GM21737 (cell line): Measurements from ENCODE around the gene ANKFY1.
"Not testable (repeated sequence)": the region's sequence is repeated elsewhere in the genome, so short reads cannot be mapped to it uniquely, and the experiment has no call there.

Experiments
- ATAC-seq: cut with Tn5 transposase; IDR thresholded peaks from one replicate; pipeline ENCODE4 v1.9.1; 2021; ENCODE audit warnings: mild to moderate bottlenecking, moderate library complexity; ENCODE audit not compliant: unreplicated experiment

ANKFY1 gene

GRCh38 chr17:4157618-4158333 is 106.0 kb downstream of the ANKFY1 start:
- no peak for ATAC-seq

GRCh38 chr17:4156750-4157381 is 106.9 kb downstream of the ANKFY1 start:
- no peak for ATAC-seq

- no peak for ATAC-seq
These were observed 107.7 kb downstream of the ANKFY1 start for GRCh38 chr17:4155980-4156620.

- no peak for ATAC-seq
These were observed 109.6 kb downstream of the ANKFY1 start for GRCh38 chr17:4154201-4154600.

- ATAC-seq: no peak
These were observed 111.3 kb downstream of the ANKFY1 start for GRCh38 chr17:4152471-4152870.

GRCh38 chr17:4150096-4150495 is 113.7 kb downstream of the ANKFY1 start:
- ATAC-seq: no peak

- ATAC-seq: no peak
These were observed 115.0 kb downstream of the ANKFY1 start for GRCh38 chr17:4148611-4149308.

- no peak for ATAC-seq
These were observed 115.9 kb downstream of the ANKFY1 start for GRCh38 chr17:4147751-4148310.

- ATAC-seq: no peak
These were observed 117.1 kb downstream of the ANKFY1 start for GRCh38 chr17:4146641-4147040.

- no peak for ATAC-seq
These were observed 119.4 kb downstream of the ANKFY1 start for GRCh38 chr17:4144422-4144747.

GRCh38 chr17:4143563-4144421 is 120.0 kb downstream of the ANKFY1 start:
- peak; percentile 61 for ATAC-seq

- ATAC-seq: peak; percentile 31
These were observed 121.5 kb downstream of the ANKFY1 start for GRCh38 chr17:4142107-4142900.

- ATAC-seq: no peak
These were observed 123.7 kb downstream of the ANKFY1 start for GRCh38 chr17:4140125-4140524.

GRCh38 chr17:4138906-4139526 is 124.8 kb downstream of the ANKFY1 start:
- not testable (repeated sequence) for ATAC-seq

- ATAC-seq: no peak
These were observed 127.4 kb downstream of the ANKFY1 start for GRCh38 chr17:4136373-4136772.

GRCh38 chr17:4135489-4135888 is 128.3 kb downstream of the ANKFY1 start:
- ATAC-seq: no peak

- no peak for ATAC-seq
These were observed 129.1 kb downstream of the ANKFY1 start for GRCh38 chr17:4134721-4135120.

GRCh38 chr17:4130715-4131114 is 133.1 kb downstream of the ANKFY1 start:
- ATAC-seq: no peak

GRCh38 chr17:4127555-4127954 is 136.2 kb downstream of the ANKFY1 start:
- no peak for ATAC-seq
